NCI-H446 treated with DMSO at 0.1 percent for 48 hours (cell line): ENCODE results near the gene ELP4.

Experiments used
- DNase-seq: peaks from one replicate; lab custom pipeline; 2025; lab: John Stamatoyannopoulos, UW

ELP4 gene

DNA sequence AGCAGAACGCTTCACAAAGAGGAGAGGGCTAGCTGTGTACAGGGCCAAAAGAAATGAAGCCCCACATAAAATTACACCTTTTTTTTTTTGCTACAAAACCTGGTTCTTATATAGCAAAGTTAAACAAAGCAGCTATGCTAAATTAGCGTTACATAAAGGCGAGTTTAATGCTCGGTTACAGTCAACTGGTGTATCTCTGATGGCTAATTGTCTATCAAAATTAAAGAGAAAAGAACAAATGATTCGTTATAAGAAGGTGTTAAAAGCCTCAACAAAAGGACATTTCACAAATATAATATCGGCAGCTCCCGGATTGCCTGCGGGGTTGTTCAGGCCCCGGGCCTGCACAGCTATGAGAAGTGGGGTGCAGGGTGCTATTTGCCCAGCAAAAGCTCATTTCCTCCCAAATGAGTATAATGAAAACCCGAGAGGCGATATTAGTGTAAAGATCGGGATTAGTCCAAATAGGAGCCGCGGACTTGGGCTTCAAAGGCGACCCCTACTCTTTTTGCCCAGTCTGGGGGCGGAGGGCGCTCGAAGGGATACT, 314.8 kb downstream of the ELP4 start:
- no peak for DNase-seq

DNA sequence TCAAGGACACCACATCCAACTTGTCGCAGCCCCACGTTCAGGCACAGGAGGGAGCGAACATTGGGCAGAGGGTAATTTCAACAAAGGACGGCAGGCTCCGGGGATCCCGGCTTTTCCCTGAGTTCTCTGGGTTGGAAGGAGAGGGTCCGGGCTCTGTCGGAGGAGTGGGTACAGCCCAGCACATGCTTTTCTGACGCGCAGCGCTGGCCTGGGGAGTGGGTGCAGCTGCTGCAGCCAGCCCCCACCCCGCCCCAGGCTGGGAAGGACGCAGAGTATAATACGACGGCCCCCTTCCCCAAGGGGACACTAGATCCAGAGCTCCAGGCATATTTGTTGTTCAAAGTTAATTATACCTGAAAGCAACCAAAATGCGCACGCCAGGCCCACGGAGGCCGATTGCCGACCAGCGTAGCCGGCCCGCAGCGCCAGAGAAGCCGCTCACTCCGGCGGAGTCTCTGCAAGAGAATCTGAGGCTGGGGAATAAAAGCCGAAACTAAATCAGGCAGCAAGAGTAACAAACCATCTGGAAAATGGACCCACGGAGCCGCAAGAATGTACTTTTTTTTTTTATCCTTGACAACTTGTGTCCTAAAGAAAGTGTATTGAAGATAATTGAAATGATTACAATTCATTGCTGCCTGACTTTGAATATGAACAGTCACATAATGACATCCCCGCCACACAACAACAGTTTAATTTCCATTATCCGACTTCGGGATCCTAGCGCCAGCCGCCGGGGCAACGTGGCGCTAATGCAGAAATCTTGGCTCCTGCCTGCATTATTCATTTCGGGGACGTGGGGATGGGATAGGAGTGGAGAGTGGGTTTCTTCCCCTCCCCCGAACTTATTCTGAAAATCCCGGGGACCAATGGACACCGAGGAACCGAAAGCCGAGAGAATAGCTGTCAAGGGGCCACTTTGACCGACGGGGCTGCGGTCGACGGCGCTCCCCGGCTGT, 315.6 kb downstream of the ELP4 start:
- no peak for DNase-seq

DNA sequence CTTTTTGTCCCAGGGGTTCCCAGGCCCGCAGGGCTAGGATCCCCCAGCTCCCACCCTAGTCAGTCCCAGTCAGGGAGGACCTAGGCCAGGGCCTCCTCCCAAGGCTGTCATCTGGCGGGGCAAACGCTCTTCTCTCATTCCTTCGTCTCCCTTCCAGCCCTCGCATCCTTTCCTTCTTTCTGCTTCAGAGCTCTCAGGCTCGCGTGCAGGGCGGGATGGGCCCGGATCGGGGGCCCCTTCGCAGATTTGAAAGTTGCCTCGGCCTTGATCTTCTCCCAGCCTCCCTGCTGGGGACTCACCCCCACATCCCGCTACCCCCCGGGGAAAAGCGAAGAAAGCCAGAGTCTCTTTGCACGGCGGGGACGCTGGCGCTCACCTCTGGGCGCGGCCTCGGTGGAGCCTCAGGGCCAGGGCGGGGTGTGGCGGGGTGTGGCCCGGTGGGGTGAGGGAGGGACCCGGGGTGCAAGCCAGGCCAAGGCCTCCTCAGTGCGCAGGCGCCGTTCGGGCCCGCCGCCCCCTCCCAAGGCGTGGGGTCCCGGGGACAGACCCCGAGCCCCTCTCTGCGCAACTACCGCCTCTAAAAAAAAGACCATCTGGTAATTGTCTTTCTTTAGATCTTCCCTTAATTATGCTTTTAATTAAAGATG, 316.4 kb downstream of the ELP4 start:
- DNase-seq = no peak

DNA sequence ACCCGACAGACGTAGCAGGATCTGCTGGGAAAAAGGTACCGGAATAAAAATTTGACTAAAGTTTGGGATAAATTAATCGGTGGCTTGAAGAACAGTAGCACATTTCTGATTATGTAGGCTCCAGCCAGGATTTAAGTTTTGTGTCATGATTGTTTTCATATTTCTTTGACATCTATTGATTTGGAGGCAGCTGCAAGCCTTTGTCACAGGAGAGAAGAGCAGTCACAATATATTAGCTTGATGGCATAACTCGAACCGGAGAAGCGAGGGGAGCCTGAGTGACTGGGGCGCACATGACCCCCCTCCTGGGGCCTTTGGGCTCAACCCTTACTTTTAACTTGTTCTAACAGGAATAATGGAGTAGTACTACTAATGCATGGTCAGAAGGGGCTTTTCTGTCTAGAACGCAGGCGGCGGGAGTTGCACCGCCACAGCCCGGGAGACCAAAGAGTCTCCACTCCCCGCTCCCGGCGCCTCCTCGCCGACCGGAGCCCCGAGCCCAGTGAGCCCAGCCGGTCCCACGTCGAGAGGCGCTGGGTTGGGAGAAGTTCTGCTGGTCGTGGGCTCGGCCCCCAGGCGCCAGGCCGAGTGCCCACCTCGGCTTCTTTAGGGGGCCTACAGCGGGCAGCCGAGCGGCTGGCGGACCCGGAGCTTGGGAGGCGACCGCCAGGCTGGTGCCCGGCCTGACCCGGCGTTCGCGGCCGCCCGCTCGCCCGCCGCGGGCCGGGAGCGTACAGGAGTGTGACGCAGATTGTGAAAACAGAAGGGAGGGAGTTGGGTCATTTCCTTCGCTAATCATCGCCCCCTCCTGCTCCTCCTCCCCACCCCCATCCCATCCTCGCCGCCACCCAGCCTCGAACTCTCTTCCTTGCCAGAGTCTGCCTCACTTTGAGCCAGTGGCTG, 317.2 kb downstream of the ELP4 start:
- DNase-seq = no peak

DNA sequence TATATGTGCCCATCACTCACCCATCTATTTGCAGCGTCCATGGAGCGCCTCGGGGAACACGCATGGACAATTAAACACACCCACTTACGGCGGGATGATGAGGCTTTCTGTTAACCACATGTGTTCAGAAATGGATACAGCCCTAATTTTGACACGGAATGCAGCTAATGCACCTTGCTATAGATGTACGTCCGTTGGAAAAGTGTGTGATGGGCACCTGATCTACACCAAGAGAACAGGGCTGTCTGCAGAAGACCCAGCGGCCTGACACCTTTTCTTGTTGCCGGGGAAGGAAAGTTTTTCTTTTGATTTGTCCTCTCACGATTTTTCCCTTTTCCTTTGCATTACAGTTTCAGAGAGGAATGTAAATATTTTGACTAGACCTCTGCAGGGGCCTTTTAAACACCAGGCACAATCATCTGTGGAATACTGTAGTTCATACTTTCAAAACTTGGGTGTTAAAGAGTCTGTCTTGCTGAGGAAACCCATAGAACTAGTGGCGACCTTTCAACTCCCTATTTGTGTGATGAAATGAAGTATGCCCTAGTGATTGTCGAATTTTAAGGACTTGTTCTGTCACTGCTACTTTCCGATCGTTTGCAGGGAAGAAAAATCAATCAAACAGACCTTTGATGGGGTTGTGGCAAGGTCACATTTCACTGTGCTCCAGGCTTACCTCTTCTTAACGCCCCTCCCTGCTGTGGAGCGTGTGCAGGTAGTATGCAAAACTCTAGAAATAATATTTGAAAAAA, 318.1 kb downstream of the ELP4 start:
- no peak for DNase-seq

DNA sequence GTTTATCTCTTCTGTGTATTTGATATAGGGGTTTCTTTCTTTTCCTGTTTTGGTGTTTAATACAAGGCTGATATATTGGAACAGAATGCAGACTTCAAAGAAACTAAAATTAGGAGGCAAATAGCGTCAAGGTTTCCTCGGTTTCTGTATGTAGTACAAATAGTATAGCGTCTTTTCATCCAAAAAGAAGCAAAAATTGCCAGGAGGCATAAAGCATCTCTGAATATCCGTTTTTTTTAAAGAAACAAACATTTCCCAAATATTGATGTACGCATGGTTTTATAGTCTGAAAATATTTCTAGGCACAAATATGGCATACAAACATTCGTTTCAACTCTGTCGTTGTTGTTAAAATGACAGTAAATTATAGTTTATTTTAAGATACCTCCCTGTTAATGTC, 318.6 kb downstream of the ELP4 start:
- no peak for DNase-seq

DNA sequence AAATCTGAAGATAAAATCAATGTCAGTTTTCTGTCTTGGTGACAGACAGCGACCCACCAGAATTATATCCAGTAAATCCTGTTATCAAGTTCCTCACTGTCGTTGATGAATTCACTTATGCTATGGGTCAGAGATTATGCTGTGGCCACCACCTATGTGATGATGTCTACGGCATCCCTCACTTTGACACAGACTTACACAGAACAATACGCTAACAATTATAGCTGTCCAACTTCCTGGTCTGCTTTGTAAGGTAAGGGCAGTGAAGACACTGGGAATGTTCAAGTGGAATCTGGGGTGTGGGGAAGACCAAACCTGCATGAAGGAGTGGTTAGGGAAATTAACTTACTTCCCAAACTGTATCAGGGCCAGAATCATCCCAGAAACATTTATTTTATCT, 320.8 kb downstream of the ELP4 start:
- DNase-seq = no peak

DNA sequence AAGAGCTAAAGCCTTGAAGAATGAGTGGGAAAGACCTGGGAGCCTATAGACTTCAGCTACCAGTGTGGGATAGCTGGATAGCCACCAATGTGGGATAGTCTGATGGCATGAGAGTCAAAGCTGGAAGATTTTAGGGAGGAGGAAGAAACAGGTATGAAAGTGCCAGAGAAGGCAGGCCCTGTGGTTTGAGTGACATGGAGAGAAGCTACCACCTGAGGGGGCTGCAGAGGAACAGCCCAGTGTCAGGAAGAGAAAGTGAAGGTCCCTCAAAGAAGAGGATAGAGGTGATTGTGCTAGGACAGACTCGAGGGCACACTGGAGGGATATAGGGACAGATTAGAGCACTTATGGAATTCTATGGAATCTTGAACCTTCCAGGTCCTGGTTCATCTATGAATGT, 324.7 kb downstream of the ELP4 start:
- DNase-seq = no peak
